Activated CD4-positive, alpha-beta T cell treated with anti-CD3 and anti-CD28 coated beads, Interleukin-2, amount 50 U/mL, for 48 hours (primary cell): ENCODE measurements around the gene CLPTM1L.

Experiments
- DNase-seq, 2 experiments: peaks; one replicate each; pipeline ENCODE4 v3.0.0-alpha.2; 2020

The CLPTM1L gene

GRCh38 chr5:1344975-1345838 lies at the start of gene CLPTM1L:
Gene CLPTM1L (minus strand): TSS chr5:1345099. CDS start chr5:1344841, 258 bp downstream.
- DNase-seq = peak; percentile 83 to 85

GRCh38 chr5:1393571-1394501 lies 48.9 kb upstream of the CLPTM1L start:
- no peak for DNase-seq

GRCh38 chr5:1392801-1393565 lies 48.1 kb upstream of the CLPTM1L start:
- no peak for DNase-seq

- DNase-seq = no peak
These were observed 47.4 kb upstream of the CLPTM1L start for GRCh38 chr5:1392261-1392660.

GRCh38 chr5:1391691-1392090 lies 46.8 kb upstream of the CLPTM1L start:
- no peak for DNase-seq

- DNase-seq = no peak
These were observed 46.1 kb upstream of the CLPTM1L start for GRCh38 chr5:1390861-1391600.

- DNase-seq = no peak
These were observed 45.4 kb upstream of the CLPTM1L start for GRCh38 chr5:1390333-1390732.

- no peak for DNase-seq
These were observed 43.6 kb upstream of the CLPTM1L start for GRCh38 chr5:1388383-1388967.

- DNase-seq = no peak
These were observed 43.0 kb upstream of the CLPTM1L start for GRCh38 chr5:1387876-1388275.

- DNase-seq = no peak
These were observed 42.3 kb upstream of the CLPTM1L start for GRCh38 chr5:1387059-1387755.

GRCh38 chr5:1386274-1386717 lies 41.4 kb upstream of the CLPTM1L start:
- peak; percentile 55 to 63 for DNase-seq

- DNase-seq = peak; percentile 93 to 95
These were observed 40.7 kb upstream of the CLPTM1L start for GRCh38 chr5:1385395-1386273.

- DNase-seq = no peak
These were observed 39.6 kb upstream of the CLPTM1L start for GRCh38 chr5:1384521-1384920.

- DNase-seq = no peak
These were observed 39.0 kb upstream of the CLPTM1L start for GRCh38 chr5:1383886-1384401.

- DNase-seq = no peak
These were observed 38.4 kb upstream of the CLPTM1L start for GRCh38 chr5:1383344-1383743.

GRCh38 chr5:1382248-1382700 lies 37.4 kb upstream of the CLPTM1L start:
- no peak for DNase-seq

- DNase-seq = no peak
These were observed 36.7 kb upstream of the CLPTM1L start for GRCh38 chr5:1381370-1382247.

- no peak for DNase-seq
These were observed 36.0 kb upstream of the CLPTM1L start for GRCh38 chr5:1380910-1381309.
